Fibroblast of the aortic adventitia (primary cell): ENCODE data around the gene LCN6. TPM values are rescaled to one million over a fixed set of nuclear protein-coding genes. Genes with fewer than 3 reads are reported as not detected.

Experiments used
- DNase-seq: peaks from one replicate; pipeline ENCODE4 v3.0.0-alpha.2; 2010; ENCODE audit warnings: low read depth
- H3K4me3 ChIP-seq: 2 replicates; pipeline ENCODE4 v1.5.1; 2011; ENCODE audit warnings: low read depth, mild to moderate bottlenecking, control low read depth, low read length, moderate library complexity
- CTCF ChIP-seq: IDR thresholded peaks from 2 replicates; pipeline ENCODE4 v1.5.1; 2011; ENCODE audit warnings: mild to moderate bottlenecking, low read length, control low read depth, inconsistent platforms; ENCODE audit not compliant: insufficient read depth
- total RNA-seq: library from RNA; depleted of rRNA; stranded (reverse); fragments of >200 nt; gene quantifications from 2 replicates; pipeline ENCODE4 v1.2.3, GENCODE V29; 2012; ENCODE audit warnings: low replicate concordance

The LCN6 gene
- total RNA-seq, 1 donor: not detected

DNA sequence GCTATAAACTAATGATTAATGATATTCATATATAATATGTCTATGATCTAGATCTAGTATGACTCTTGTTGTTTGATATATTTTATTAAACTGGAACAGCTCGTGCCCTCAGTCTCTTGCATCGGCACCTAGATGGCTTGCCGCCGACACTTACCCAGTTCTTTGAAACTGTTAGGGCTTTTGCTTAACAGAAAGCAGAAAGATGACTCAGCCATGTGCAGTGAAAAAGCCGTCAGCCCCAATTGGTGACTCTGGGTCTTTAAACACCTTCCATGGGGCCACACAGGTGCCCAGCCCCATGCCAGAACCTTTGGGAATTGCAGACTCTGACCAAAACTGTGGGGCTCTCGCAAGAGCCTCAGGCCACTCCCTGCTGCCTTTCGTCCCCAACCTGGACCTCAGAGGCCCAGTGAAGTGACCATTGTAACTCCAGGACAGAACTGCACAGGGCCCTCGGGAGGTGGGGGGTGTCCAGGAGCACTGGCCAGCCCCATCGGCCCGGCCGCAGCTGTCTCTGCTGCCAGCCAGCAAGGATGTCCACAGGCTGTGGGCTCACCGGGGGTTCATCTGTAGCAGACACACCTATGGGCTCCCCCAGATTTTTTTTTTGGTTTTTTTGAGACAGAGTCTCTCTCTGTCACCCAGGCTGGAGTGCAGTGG, 13.4 kb downstream of the LCN6 start:
- no peak overlapping the region for H3K4me3 ChIP-seq
- TF ChIP-seq CTCF: no peak
- DNase-seq: no peak

- TF ChIP-seq CTCF: no peak
- no peak overlapping the region for H3K4me3 ChIP-seq
- DNase-seq: no peak
Measured at GRCh38 chr9:136733611-136734010, 14.7 kb downstream of the LCN6 start.

GRCh38 chr9:136732444-136733178, 15.7 kb downstream of the LCN6 start:
- no peak overlapping the region for H3K4me3 ChIP-seq
- no peak for TF ChIP-seq CTCF
- no peak for DNase-seq

DNA sequence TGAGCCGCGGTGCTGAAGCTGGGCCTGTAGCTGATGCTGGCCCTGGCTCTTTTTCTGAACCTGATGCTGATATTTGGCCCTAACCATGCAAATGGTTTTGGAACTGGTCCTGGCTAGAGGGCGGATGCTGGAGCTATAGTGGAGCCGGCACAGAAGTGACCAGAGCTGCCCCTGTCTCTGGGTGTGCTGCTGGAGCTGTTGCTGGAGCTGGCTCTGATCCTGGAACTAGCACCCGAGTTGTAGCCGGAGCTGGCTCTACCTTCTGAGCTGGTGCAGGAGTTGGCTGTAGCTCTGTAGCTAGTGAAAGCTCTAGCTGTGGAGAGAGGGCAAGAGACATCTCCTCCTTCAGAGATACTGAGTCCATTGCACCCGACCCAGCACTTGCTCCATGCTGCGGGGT, 18.4 kb downstream of the LCN6 start:
- no peak overlapping the region for H3K4me3 ChIP-seq
- no peak for TF ChIP-seq CTCF
- DNase-seq: no peak

DNA sequence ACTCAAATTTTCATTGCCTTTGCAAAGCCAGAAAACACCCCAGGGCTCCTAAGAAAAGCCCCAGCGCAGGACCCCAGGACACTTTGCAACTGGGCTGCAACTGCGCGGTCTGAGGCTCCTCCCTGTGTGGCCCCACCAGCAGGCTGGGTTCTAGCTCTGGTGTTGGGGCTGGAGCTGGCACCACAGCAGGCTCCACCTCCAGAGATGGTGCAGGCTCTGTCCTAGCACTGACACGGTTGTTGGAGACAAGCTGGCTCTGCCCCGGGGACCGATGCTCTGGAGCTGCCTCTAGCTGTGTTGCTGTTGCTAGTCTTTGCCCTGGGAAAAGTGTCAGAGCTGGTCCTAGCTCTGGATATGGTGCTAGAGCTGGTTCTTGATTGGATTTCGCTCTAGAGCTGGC, 19.2 kb downstream of the LCN6 start:
- peak overlapping the region; percentile 98 for H3K4me3 ChIP-seq
- TF ChIP-seq CTCF: no peak
- DNase-seq: no peak

- DNase-seq: peak; percentile 31
- H3K4me3 ChIP-seq: peak overlapping the region; percentile 98
- no peak for TF ChIP-seq CTCF
Measured at GRCh38 chr9:136728548-136729123, 19.7 kb downstream of the LCN6 start.
